Measurements from ENCODE around the gene LBHD2.
A peak's percentile ranks its signal among the peaks of the same experiment; 100 is the strongest.

Gene LBHD2

DNA sequence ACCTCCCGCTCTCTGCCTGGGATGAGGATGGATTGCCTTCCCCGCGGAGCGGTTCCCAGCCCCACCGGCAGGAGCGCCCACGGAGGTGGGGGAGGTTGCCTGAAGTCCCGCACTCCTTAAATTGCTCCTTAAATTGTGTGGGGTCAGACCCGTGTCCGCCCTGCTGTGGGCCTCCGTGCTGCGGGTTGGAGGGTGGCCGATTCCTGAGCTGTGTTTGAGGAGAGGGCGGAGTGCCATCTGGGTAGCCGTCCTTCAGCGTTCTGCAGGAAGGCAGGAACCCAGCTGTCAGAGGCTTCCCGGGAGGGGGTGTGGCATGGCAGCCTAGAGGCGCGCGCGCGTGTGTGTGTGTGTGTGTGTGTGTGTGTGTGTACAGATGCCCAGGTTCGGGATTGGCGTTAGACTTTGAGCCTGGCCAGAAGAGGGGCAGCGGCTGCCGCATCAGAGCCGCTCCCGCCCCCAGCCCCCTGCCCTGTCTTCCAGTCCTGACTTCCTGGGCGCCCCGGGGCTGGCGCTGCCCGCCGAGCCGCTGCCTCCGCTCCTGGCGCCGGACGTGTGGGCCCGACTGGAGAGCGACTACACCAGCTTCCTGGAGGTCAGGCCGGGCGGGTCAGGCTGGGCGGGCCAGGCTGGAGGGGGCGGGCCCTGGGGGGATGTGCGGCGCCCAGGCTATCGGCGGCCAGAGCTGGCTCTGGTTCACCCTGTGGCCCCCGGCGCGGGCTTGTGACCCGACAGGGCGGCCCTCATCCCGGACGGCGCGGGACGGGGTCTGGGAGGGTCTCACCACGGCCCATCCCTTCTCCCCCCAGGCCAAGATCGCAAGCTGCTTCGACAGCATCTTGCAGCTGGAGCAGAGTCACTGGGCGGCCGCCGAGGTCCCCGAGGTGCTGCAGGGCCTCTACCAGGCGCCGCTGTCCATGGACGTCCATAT is 19.7 kb downstream of the LBHD2 start:
- TF ChIP-seq, protein P1, sequence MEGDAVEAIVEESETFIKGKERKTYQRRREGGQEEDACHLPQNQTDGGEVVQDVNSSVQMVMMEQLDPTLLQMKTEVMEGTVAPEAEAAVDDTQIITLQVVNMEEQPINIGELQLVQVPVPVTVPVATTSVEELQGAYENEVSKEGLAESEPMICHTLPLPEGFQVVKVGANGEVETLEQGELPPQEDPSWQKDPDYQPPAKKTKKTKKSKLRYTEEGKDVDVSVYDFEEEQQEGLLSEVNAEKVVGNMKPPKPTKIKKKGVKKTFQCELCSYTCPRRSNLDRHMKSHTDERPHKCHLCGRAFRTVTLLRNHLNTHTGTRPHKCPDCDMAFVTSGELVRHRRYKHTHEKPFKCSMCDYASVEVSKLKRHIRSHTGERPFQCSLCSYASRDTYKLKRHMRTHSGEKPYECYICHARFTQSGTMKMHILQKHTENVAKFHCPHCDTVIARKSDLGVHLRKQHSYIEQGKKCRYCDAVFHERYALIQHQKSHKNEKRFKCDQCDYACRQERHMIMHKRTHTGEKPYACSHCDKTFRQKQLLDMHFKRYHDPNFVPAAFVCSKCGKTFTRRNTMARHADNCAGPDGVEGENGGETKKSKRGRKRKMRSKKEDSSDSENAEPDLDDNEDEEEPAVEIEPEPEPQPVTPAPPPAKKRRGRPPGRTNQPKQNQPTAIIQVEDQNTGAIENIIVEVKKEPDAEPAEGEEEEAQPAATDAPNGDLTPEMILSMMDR (IDR thresholded peaks at IDR 0.05; ENCODE audit: low read depth, low read length) = peak; percentile 24; the same call in 1 of the 2 replicates
- H3K4me3 ChIP-seq (ENCODE audit: low read depth, low read length) = peak overlapping the region; percentile 26

- TF ChIP-seq, protein P1 (IDR thresholded peaks at IDR 0.05; ENCODE audit: low read depth, low read length) = no peak
- H3K4me3 ChIP-seq (ENCODE audit: low read depth, low read length) = no peak overlapping the region
These were observed 20.3 kb downstream of the LBHD2 start for GRCh38 chr14:103104389-103104653.

GRCh38 chr14:103104654-103105452 is 20.8 kb downstream of the LBHD2 start:
- no peak overlapping the region for H3K4me3 ChIP-seq (ENCODE audit: low read depth, low read length)
- TF ChIP-seq, protein P1 (IDR thresholded peaks at IDR 0.05; ENCODE audit: low read depth, low read length) = peak; percentile 96

GRCh38 chr14:103105580-103106150 is 21.7 kb downstream of the LBHD2 start:
- no peak overlapping the region for H3K4me3 ChIP-seq (ENCODE audit: low read depth, low read length)
- TF ChIP-seq, protein P1 (IDR thresholded peaks at IDR 0.05; ENCODE audit: low read depth, low read length) = no peak

DNA sequence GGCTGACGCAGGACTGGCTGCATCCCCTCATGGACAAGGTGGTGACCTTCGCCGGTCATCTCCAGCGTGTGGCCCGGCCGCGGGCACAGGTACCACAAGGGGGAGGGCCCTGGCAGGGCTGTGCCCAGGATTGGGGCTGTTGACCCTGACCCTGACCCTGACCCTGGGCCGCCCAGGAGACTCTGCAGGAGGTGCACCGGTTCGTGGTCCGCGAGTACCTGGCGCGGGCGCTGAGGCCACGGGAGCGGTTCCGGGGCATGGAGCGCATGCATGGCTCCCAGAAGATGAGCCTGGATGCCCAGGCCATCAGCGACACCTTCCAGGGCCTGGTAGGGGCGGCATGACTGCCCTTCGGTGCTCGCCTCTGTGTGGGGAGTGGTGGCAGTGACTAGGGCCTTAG is 23.4 kb downstream of the LBHD2 start:
- TF ChIP-seq, protein P1 (IDR thresholded peaks at IDR 0.05; ENCODE audit: low read depth, low read length) = no peak
- H3K4me3 ChIP-seq (ENCODE audit: low read depth, low read length) = no peak overlapping the region

DNA sequence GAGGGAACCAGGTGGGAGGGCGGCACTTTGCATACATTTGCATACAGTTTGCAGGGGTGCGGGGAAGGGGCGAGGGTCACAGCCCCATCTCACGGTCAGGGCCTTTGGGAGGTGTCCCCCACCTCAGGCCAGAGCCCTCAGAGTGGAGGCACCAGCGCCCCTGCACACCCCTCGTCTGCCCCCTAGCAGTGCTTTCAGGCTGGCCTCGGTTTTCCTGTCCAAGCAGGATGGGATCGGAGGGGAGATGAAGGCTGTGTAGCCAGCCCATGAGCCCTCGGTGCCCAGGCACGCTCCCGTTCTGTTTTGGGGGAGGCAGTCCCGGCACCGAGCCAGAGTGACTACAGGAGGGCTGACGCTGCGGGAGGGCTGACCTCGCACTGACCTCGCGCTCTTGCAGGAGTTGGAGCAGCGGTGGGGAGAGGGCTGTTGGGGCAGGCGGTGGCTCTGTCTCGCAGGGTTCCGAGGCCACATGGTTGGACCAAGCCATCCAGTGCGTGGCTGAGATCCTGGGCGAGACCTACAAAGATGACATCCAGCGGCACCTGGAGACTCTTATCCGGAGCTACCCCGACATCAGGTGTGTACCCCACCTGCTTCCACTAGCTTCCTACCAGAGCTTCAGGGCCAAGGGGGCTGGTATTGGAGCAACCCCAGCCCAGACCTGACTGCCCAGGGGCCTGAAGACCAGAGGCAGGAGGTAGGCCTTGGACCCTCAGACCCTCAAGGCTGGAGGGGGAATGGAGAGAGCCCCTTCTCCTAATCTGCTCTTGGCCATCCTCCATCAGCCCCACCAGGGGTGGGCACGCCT is 24.1 kb downstream of the LBHD2 start:
- TF ChIP-seq, protein P1 (IDR thresholded peaks at IDR 0.05; ENCODE audit: low read depth, low read length) = no peak
- no peak overlapping the region for H3K4me3 ChIP-seq (ENCODE audit: low read depth, low read length)
